Breast epithelium (tissue), 3 donors: ENCODE data around the gene SYNGR1.

ENCODE experiments used
- POLR2A ChIP-seq: fragments of 450-650 bp; IDR thresholded peaks from one replicate; pipeline ENCODE4 v1.6.1; 2016; ENCODE audit warnings: antibody characterized with exemption, mild to moderate bottlenecking, moderate library complexity
- POLR2AphosphoS5 ChIP-seq, 3 donors: sonication (generic); formaldehyde crosslinking; IDR thresholded peaks; one replicate each; pipeline ENCODE4 v1.6.1; 2017; ENCODE audit warnings: antibody characterized with exemption in 3 of 3
- TF ChIP-seq, protein P1 (sequence below), 3 donors: fragments of 450-650 bp; IDR thresholded peaks; one replicate each; pipeline ENCODE4 v1.5.1; 2016 to 2017; ENCODE audit warnings: antibody characterized with exemption in 3 of 3, mild to moderate bottlenecking in 3 of 3, moderate library complexity in 3 of 3

GRCh38 chr22:39309881-39310714 is 39.7 kb upstream of the SYNGR1 start:
- TF ChIP-seq, protein P1, sequence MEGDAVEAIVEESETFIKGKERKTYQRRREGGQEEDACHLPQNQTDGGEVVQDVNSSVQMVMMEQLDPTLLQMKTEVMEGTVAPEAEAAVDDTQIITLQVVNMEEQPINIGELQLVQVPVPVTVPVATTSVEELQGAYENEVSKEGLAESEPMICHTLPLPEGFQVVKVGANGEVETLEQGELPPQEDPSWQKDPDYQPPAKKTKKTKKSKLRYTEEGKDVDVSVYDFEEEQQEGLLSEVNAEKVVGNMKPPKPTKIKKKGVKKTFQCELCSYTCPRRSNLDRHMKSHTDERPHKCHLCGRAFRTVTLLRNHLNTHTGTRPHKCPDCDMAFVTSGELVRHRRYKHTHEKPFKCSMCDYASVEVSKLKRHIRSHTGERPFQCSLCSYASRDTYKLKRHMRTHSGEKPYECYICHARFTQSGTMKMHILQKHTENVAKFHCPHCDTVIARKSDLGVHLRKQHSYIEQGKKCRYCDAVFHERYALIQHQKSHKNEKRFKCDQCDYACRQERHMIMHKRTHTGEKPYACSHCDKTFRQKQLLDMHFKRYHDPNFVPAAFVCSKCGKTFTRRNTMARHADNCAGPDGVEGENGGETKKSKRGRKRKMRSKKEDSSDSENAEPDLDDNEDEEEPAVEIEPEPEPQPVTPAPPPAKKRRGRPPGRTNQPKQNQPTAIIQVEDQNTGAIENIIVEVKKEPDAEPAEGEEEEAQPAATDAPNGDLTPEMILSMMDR (IDR thresholded peaks at IDR 0.05) = no peak
- TF ChIP-seq POLR2A = no peak
- TF ChIP-seq POLR2AphosphoS5 (IDR thresholded peaks at IDR 0.05) = no peak
